MM.1S (cell line): ENCODE measurements around the gene CLASP1.

ENCODE experiments used
- DNase-seq: peaks from one replicate; pipeline ENCODE4 v3.0.0-alpha.2; 2015
- H2AFZ ChIP-seq: fragments of 300-600 bp; sonication (generic); 2 replicates; pipeline ENCODE4 v1.6.0; 2016; ENCODE audit warnings: antibody characterized with exemption, low read length
- H3F3A ChIP-seq: fragments of 300-600 bp; sonication (generic); 2 replicates; pipeline ENCODE4 v1.6.1; 2016; ENCODE audit warnings: mild to moderate bottlenecking, antibody characterized with exemption, low read length, moderate library complexity, mixed read lengths; ENCODE audit not compliant: insufficient read depth
- H3K27ac ChIP-seq: fragments of 300-600 bp; sonication (generic); 2 replicates; pipeline ENCODE4 v1.5.1; 2016; ENCODE audit warnings: mild to moderate bottlenecking, low read length
- H3K27me3 ChIP-seq: fragments of 300-600 bp; sonication (generic); replicated peaks from 2 replicates; pipeline ENCODE4 v1.6.0; 2016; ENCODE audit warnings: low read length; ENCODE audit not compliant: insufficient read depth
- H3K36me3 ChIP-seq: fragments of 300-600 bp; sonication (generic); replicated peaks from 2 replicates; pipeline ENCODE4 v1.6.1; 2016; ENCODE audit warnings: mild to moderate bottlenecking, low read length, mixed read lengths; ENCODE audit not compliant: insufficient read depth
- H3K4me1 ChIP-seq: fragments of 300-600 bp; sonication (generic); 2 replicates; pipeline ENCODE4 v1.6.1; 2016; ENCODE audit warnings: low read length, mixed read lengths
- H3K4me2 ChIP-seq: fragments of 300-600 bp; sonication (generic); 2 replicates; pipeline ENCODE4 v1.6.0; 2016; ENCODE audit warnings: low read depth, low read length
- H3K4me3 ChIP-seq: fragments of 300-600 bp; sonication (generic); 2 replicates; pipeline ENCODE4 v1.5.1; 2016; ENCODE audit warnings: low read length, mixed read lengths
- H3K79me2 ChIP-seq: fragments of 300-600 bp; sonication (generic); 2 replicates; pipeline ENCODE4 v1.6.1; 2016; ENCODE audit warnings: mixed run types, low read length, mixed read lengths
- H3K9ac ChIP-seq: fragments of 300-600 bp; sonication (generic); 2 replicates; pipeline ENCODE4 v1.6.1; 2016; ENCODE audit warnings: low read length, mixed read lengths
- H3K9me2 ChIP-seq: fragments of 300-600 bp; sonication (generic); replicated peaks from 2 replicates; pipeline ENCODE4 v1.6.1; 2016; ENCODE audit warnings: mild to moderate bottlenecking, low read length, mixed read lengths; ENCODE audit not compliant: insufficient read depth
- H3K9me3 ChIP-seq: fragments of 300-600 bp; sonication (generic); replicated peaks from 2 replicates; pipeline ENCODE4 v1.6.1; 2016; ENCODE audit warnings: mild to moderate bottlenecking, low read length, mixed read lengths; ENCODE audit not compliant: insufficient read depth
- H4K20me1 ChIP-seq: fragments of 300-600 bp; sonication (generic); 2 replicates; pipeline ENCODE4 v1.6.1; 2016; ENCODE audit warnings: mild to moderate bottlenecking, low read length, moderate library complexity, mixed read lengths; ENCODE audit not compliant: insufficient read depth
- EZH2 ChIP-seq: fragments of 300-600 bp; sonication (generic); optimal IDR thresholded peaks from 2 replicates; pipeline ENCODE3; 2017; ENCODE audit warnings: low read depth, mild to moderate bottlenecking, antibody characterized with exemption, low read length, mixed read lengths
- EZH2phosphoT487 ChIP-seq: fragments of 300-600 bp; sonication (generic); IDR thresholded peaks from 2 replicates; pipeline ENCODE4 v1.6.1; 2018; ENCODE audit warnings: antibody characterized with exemption, low read length
- TF ChIP-seq, protein P1 (sequence below): fragments of 300-600 bp; sonication (generic); IDR thresholded peaks from 2 replicates; pipeline ENCODE4 v1.5.1; 2016; ENCODE audit warnings: antibody characterized with exemption, low read length, mixed read lengths

The CLASP1 gene

DNA sequence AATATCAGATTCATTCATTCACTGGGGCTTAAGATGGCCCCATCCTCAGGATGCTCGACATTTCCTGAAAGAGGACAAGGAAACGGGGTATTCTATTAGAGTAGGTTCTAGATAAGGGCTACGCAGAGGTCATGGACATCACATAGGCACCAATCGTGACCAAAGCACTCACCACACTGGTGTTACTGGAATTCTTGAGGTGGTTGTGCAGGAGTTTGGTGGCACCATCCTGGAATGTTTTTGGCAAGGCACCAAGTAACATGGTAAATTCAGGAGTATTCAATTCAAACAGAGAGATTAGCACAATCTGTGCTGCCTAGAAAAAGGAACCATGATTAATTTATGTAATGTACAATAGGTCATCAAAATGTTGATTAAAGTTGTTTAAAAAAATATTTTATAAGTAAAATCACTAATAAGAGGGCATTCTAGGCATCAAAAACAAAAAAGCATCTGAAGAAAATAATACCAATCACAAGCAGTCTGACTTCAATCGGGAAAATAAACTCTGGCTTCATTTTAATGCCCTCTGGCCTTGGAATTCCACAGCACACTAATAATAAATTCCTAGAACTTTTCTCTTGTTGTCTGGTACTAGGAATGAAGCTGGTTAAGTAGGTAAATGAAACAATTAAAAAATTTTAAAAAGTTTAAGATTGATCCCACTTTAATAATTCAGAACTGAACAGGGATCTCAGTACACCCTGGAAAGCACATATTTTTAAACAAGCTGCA is 261.5 kb downstream of the CLASP1 start:
- no peak overlapping the region for H3K4me3 ChIP-seq

DNA sequence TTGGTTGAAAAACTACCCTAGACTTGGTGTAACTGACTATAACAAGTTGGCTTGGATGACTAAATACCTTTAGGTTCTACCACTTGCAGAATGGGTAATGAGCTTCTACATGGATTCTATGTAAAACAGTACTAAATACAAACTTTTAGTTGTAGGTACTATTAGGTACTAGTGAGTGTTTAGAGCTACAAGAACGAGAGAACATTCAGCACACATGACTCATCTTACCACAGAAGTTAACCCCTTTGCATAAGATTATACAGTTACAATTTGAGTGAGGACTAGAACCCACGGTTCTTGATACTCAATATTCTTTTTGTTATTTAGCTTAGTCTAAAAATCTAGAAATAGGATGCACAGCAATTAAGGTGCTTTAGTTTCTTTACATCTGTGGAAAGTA is 262.6 kb downstream of the CLASP1 start:
- 0 out of 2 replicates have a peak, but pooled peaks cover 5% of the 10 kb centered on the region for H3K36me3 ChIP-seq
- H3F3A ChIP-seq = no peaks in the 10 kb centered on the region
- no peak overlapping the region for H3K9ac ChIP-seq
- TF ChIP-seq EZH2 (no peak), EZH2phosphoT487 (no peak)
- TF ChIP-seq, protein P1, sequence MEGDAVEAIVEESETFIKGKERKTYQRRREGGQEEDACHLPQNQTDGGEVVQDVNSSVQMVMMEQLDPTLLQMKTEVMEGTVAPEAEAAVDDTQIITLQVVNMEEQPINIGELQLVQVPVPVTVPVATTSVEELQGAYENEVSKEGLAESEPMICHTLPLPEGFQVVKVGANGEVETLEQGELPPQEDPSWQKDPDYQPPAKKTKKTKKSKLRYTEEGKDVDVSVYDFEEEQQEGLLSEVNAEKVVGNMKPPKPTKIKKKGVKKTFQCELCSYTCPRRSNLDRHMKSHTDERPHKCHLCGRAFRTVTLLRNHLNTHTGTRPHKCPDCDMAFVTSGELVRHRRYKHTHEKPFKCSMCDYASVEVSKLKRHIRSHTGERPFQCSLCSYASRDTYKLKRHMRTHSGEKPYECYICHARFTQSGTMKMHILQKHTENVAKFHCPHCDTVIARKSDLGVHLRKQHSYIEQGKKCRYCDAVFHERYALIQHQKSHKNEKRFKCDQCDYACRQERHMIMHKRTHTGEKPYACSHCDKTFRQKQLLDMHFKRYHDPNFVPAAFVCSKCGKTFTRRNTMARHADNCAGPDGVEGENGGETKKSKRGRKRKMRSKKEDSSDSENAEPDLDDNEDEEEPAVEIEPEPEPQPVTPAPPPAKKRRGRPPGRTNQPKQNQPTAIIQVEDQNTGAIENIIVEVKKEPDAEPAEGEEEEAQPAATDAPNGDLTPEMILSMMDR = no peak
- H3K4me2 ChIP-seq = no peak overlapping the region
- no peaks in the 10 kb centered on the region for H4K20me1 ChIP-seq
- no peaks in the 10 kb centered on the region for H3K9me2 ChIP-seq
- no peak overlapping the region for H2AFZ ChIP-seq
- no peaks in the 10 kb centered on the region for H3K9me3 ChIP-seq
- H3K27me3 ChIP-seq = no peaks in the 10 kb centered on the region
- H3K27ac ChIP-seq = no peak overlapping the region
- no peaks in the 10 kb centered on the region for H3K4me1 ChIP-seq
- no peaks in the 10 kb centered on the region for H3K79me2 ChIP-seq
- no peak overlapping the region for H3K4me3 ChIP-seq
- no peak for DNase-seq

More for the DNA sequence above, 261.5 kb downstream of the CLASP1 start:
- H3K79me2 ChIP-seq = no peaks in the 10 kb centered on the region
- H3K27me3 ChIP-seq = no peaks in the 10 kb centered on the region
- H3K9ac ChIP-seq = no peak overlapping the region
- no peak overlapping the region for H3K27ac ChIP-seq
- H2AFZ ChIP-seq = no peak overlapping the region
- H3K9me3 ChIP-seq = no peaks in the 10 kb centered on the region
- TF ChIP-seq EZH2phosphoT487 (no peak), EZH2 (no peak)
- TF ChIP-seq, protein P1 = no peak
- no peaks in the 10 kb centered on the region for H4K20me1 ChIP-seq
- no peaks in the 10 kb centered on the region for H3F3A ChIP-seq
- 0 out of 2 replicates have a peak, but pooled peaks cover 5% of the 10 kb centered on the region for H3K36me3 ChIP-seq
- H3K4me2 ChIP-seq = no peak overlapping the region
- no peaks in the 10 kb centered on the region for H3K4me1 ChIP-seq
- no peaks in the 10 kb centered on the region for H3K9me2 ChIP-seq
- DNase-seq = no peak

DNA sequence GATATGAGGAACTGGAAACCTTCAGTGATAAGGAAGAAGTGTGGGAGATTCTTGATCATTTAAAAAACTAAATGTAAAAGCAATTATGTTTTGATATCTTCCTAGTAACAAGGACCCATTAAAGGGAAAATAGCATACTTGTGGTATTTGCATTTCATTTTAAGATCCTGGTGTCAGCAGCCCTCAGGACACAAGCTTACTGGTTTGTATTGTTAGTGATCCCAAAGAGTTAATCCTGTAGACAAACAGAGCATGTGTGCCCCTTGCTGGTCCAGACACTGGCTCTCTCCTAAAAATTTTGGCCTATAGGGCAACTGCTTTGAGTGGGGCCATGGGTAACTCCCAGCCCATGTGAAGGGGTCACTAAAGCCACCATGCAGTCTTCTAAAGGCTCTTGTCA is 263.2 kb downstream of the CLASP1 start:
- H3K27ac ChIP-seq = no peak overlapping the region
- H3K4me2 ChIP-seq = no peak overlapping the region
- H3K79me2 ChIP-seq = no peaks in the 10 kb centered on the region
- H3K4me1 ChIP-seq = no peaks in the 10 kb centered on the region
- H4K20me1 ChIP-seq = no peaks in the 10 kb centered on the region
- TF ChIP-seq EZH2phosphoT487 (no peak), EZH2 (no peak)
- TF ChIP-seq, protein P1 = no peak
- no peak overlapping the region for H3K9ac ChIP-seq
- H3K27me3 ChIP-seq = no peaks in the 10 kb centered on the region
- no peak overlapping the region for H3K4me3 ChIP-seq
- no peaks in the 10 kb centered on the region for H3K9me3 ChIP-seq
- H3K9me2 ChIP-seq = no peaks in the 10 kb centered on the region
- no peaks in the 10 kb centered on the region for H3F3A ChIP-seq
- no peak for DNase-seq
- H3K36me3 ChIP-seq = 0 out of 2 replicates have a peak, but pooled peaks cover 5% of the 10 kb centered on the region
- H2AFZ ChIP-seq = no peak overlapping the region
